HG03095 (cell line): Measurements from ENCODE around the gene ANTXRL.
"Not testable (repeated sequence)": the region's sequence is repeated elsewhere in the genome, so short reads cannot be mapped to it uniquely, and the experiment has no call there.

Source experiments
- ATAC-seq: cut with Tn5 transposase; IDR thresholded peaks from one replicate; pipeline ENCODE4 v1.9.1; 2021; ENCODE audit warnings: moderate library complexity; ENCODE audit not compliant: unreplicated experiment

The ANTXRL gene

GRCh38 chr10:46272863-46273415 lies 13.9 kb upstream of the ANTXRL start:
- no peak for ATAC-seq

DNA sequence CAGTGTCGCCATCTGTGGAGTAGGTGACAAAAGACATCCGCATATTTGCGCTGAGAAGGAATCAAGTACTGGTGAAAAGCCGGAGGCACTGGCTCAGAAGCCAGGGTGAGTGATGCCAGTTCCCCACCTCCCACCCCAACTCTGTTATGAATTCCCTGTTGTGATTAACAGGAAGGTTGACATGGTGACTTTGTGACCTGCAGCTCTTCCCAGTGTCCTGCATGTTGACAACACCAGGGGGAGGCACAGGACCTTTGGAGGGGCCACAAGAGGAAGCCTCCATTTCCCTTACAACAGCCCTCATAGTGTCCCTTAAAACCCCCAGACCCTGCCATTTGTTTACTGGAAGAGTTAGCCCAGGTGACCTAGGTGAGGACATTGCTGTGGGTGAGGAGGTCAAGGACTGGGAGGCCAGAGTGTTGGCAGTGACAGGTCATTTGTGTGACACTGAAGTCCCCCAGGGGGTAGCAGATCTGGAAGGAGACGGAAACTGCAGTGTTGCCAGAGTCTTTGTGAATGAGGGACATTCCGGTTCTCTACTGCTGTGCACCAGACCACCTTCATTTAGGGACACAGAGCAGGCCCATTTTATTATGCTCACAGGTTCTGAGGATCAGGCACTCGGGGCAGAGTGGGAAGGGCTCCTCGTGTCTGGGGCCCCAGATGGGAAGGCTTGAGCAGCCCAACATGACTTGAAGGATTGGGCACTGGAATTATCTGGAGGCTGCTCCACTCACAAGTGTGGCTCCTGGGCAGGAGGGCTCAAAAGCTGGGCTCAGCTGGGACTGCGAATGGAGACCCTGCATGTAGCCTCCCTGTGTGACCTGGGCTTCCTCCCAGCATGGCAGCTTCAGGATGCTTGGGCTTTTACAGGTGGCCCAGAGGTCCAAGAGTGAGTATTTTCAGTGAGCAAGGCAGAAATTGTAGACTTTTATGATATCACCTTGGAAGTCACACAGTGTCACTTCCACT lies 13.0 kb upstream of the ANTXRL start:
- no peak for ATAC-seq

DNA sequence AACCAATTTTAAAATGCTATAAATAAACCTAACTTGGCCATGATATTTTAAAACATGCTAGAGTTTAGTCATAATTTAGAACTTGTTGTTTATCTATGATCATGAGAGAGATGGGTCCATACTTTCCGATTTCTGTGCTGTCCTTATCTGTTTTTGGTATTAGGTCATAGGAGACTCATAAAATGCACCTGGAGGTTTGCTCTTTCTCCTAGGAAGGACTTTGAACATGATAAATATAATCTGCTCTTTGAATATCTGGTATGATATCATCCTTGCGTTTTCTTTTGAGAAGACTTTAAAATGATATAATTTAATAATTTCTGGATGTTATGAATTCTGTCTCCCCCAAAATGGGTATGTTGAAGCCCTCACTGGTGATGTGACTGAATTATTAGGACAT lies 9.0 kb upstream of the ANTXRL start:
- no peak for ATAC-seq

- ATAC-seq, result not testable (repeated sequence)
These were observed 4.4 kb upstream of the ANTXRL start for GRCh38 chr10:46282421-46282831.

DNA sequence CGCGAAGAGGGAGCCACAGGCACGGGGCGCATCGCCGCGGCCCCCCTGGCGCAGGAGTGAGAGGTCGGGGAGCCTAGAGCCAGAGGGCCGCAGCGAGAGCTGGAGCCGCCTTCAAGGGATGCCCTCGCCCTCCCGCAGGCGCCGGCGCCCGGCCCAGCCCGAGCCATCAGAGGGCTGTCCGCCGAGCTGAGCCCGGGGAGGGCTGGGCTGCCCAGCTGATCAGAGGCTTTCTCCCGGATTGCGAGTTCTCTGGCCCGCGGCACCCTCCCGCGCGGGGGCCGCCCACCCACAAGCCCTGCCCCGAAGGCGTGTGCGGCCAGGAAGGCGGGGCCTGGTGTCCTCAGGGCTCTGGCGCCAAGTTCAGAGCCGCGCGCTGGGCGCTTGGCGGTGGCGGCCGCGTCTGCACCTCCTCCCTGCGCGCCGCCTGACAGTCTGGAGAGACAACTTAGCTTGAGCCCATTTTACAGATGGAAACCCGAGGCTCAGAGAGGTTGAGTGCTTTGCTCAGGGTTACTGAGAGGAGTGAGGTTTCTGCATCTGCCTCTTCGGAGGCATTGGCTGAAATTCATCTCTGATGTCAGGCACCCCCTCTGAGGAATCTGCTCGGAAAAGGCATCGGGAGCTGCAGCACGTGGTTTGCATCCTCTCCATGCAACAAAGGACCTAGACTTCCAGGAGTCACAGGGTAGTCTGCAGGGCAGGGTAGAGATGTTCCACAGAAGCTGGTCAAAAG lies 3.8 kb upstream of the ANTXRL start:
- no peak for ATAC-seq

GRCh38 chr10:46283580-46284285 lies 3.1 kb upstream of the ANTXRL start:
- no peak for ATAC-seq

- peak; percentile 97 for ATAC-seq
These were observed 2.2 kb upstream of the ANTXRL start for GRCh38 chr10:46284286-46285229.

DNA sequence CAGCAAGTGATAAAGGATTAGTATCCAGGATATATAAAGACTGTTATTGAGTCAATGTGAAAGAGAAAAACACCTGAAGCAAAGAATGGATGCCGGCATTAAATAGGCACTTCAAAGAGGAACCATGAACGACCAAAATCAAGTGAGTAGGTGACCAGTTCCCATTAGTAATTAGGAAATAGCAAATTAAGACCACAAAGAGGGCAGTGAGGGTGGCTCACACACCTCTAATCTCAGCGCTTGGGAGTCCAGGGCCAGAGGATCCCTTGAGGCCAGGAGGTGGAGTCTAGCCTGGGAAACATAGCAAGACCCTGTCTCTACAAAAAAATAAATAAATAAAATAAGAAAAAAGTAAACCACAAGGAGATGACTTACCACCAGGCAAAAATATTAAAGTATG lies 1.5 kb upstream of the ANTXRL start:
- no peak for ATAC-seq

DNA sequence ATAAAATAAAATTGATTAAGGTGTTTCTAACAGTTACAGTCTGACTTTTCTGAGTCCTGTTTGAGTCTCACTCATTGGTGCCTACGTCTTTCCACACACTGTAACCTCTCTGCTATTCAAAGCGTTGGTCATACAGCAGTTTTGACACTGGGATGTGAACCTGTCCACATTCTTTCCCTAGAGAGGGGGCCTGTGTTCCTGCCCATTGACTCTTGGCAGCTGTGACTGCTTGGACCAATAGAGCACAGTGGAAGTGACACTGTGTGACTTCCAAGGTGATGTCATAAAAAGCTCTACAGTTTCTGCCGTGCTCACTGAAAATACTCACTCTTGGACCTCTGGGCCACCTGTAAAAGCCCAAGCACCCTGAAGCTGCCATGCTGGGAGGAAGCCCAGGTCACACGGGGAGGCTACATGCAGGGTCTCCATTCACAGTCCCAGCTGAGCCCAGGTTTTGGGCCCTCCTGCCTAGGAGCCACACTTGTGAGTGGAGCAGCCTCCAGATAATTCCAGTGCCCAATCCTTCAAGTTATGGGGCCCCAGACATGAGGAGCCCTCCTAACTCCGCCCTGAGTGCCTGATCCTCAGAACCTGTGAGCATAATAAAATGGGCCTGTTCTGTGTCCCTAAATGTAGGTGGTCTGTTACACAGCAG lies 704 bp upstream of the ANTXRL start:
- ATAC-seq, result no peak

DNA sequence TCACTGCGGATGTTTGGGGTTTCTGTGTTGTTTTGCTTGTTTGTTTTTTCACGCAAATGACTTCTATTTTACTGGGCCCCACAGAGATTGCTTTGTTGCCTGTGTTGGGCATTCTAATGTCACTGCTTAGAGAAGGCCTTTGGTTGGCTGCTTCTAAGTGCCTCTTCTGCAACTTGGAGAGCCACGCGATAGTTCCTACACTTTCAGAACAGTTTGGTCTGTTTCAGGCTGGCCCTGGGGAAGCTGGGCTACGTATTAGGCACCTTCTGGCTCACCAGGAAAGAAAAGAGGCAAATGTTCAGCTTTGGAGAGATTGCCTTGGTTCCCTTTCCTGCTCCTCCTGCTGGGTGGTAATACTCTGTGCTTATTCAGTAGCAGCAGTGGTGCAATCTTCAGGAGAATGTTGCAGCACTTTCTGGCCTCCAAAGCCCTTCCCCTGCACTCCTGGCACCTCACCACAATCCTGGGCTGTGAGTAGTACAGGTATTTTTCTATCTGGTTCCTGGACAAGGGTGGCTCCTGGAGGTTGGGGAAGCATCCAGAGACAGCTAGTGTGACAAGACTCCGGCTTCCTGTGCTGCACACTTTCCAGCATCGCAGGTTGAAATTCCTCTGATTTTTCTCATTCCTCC lies 1.2 kb downstream of the ANTXRL start:
- ATAC-seq, result no peak

- ATAC-seq, result no peak
These were observed 1.9 kb downstream of the ANTXRL start for GRCh38 chr10:46288601-46289206.

- no peak for ATAC-seq
These were observed 2.5 kb downstream of the ANTXRL start for GRCh38 chr10:46289209-46289810.

DNA sequence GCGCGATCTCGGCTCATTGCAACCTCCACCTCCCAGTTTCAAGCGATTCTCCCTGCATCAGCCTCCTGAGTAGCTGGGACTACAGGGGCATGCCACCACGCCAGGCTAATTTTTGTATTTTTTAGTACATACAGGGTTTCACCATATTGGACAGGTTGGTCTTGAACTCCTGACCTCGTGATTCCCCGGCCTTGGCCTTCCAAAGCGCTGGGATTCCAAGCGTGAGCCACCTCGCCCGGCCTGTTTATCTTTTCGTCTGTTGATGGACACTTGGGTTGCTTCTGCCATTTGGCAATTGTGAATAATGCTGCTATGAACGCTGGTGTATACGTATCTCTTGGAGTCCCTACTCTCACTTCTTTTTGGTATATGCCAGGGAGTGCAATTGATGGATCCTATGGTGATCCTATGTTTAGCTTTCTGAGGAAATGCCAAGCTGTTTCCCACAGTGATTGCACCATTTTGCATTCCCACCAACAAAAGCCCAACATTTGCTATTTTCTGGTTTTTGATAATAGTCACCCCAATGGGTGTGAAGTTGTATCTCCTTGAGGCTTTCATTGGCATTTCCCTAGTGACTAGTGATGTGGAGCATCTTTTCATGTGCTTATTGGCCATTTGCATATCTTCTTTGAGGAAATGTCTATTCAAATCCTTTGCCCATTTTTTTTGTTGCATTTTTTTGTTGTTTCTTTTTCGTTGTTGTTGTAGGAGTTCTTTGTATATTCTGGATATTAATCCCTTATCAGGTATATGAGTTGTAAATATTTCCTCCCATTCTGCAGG lies 3.5 kb downstream of the ANTXRL start:
- ATAC-seq, result no peak

DNA sequence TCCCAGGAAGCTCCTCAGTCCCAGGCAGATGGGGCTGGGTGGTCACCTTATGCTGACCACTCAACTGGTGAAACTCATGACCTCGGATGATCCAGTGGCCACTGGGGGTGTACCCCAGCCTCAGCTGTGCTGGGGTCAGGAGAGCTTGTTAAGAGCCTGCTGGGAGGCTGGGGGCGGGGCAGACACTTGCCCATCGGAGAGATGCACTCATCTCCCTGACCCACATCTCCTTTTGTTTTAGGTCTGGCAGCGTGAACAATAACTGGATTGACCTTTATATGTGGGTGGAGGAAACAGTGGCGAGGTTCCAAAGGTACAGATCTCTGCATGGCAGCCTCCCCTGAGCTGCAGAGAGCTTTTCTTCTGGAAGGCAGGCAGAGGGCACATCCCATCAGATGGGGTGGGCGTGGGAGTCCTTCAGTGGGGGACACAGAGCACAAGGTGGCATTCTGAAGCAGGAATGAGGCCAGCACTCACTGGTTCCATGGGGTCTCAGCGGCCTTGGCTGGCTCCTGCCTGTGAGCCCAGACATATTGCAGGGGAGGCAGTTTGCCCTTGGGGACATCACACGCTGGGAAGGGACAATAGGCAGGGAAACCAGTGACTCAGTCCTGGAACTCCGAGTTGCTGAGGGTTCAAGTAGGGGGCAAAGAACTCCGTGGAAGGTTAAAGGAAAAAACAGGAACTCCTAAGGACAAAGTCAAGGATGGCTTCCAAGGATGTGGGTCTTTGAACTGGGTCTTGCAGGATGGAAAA lies 5.2 kb downstream of the ANTXRL start:
- no peak for ATAC-seq

DNA sequence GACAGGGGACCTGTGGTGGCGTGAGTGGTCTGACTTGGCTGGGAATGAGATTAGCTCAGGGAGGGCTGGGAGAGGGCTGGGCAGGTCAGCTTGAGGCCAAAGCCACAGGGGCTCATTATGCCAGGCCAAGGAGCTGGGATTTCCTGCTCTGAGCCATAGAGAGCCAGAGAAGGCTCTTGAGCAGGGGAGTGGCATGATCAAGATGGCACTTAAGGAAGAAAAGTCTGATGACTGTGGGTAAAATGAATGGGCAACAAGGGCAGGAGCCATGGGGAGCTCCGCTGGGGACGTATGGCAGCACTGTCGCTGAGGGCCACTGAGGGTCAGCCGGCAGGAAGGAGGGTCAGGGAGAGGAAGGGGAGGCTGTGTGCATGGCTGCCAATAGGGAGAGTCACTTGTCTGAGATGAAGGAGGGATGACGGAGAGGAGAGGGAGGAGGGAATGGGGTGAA lies 5.8 kb downstream of the ANTXRL start:
- no peak for ATAC-seq

DNA sequence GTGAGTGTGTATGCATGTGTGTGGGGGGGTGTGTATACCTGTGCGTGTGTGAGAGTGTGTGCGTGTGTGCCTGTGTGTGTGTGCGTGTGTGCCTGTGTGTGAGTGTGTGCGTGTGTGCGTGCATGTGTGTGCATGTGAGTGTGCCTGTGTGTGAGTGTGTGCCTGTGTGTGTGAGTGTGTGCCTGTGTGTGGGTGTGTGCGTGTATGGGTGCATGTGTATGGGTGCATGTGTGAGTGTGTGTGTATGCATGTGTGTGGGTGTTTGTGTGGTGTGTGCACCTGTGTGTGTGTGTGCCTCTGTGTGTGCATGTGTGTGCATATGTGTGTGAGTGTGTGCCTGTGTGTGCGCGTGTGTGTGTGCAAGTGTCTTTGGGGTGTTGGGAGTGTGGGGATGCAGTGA lies 6.4 kb downstream of the ANTXRL start:
- ATAC-seq, result no peak
